Measurements from ENCODE around the gene BUB1B. TPM values are rescaled to one million over a fixed set of nuclear protein-coding genes. Genes with fewer than 3 reads are reported as not detected.

Gene BUB1B
- total RNA-seq, 4 donors from 2014 or later: 4.1 to 22.3 (median 7.4) TPM

- intact Hi-C loops (cut with DNase I): no loop called here
- Histone ChIP-seq H3K36me3 (peaks cover 0 to 95% (median 4%) of the 10 kb centered on the region in 3 donors), H3K27ac (no peak overlapping the region), H3K4me1 (peaks cover 0 to 22% (median 5%) of the 10 kb centered on the region in 3 donors), H3K27me3 (peaks cover 0 to 19% (median 0%) of the 10 kb centered on the region in 4 donors), H3K4me3 (no peak overlapping the region), H3K9me3 (no peaks in the 10 kb centered on the region)
- WGBS, 2 donors: 70 to 100% methylated on average over 2 to 4 of the region's 7 CpGs
- no peak for TF ChIP-seq POLR2A (IDR thresholded peaks at IDR 0.05)
- no peak for TF ChIP-seq CTCF (IDR thresholded peaks at IDR 0.05)
- no peak for DNase-seq
These were observed 98.2 kb downstream of the BUB1B start for GRCh38 chr15:40259021-40259420.

DNA sequence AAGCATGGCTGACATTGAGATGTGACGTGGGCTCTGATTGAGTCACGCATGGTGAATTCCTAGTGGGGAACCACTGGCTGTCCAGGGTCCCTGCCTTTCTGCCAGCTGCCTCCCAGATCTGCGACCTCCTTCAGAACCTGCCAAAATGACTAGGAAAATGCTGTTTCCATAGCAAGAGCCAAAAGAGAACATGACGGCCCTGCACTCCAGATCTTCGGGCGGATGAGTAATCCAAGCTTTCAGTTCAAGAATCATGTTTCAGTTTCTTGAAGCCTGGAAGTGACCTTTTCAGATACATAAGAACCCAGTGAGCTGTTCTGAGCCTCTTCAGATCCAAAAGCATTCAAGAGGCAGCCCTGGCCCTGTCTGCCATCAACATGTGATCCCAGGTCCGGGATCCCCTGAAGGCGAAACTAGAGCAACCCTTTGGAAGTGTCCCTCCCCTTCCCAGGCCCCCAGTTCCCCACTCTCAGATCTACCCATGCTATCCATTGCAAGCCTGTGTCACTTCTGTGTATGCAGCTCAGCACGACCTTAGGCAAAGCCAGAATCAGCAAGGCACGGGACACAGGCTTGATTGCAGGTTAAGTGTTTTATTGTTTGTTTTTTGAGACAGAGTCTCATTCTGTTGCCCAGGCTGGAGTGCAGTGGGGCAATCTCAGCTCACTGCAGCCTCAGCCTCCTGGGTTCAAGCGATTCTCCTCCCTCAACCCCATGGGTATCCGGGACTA, 102.3 kb downstream of the BUB1B start:
- peaks cover 0 to 4% (median 0%) of the 10 kb centered on the region in 4 donors for H3K27me3 ChIP-seq
- H3K36me3 ChIP-seq: peaks cover 4 to 92% (median 18%) of the 10 kb centered on the region in 3 donors
- no peak for DNase-seq
- WGBS, 2 donors: 61 to 77% methylated on average over 6 to 9 of the region's 12 CpGs
- intact Hi-C loops (cut with DNase I): no loop called here
- peak overlapping the region in 1 of 4 donors; percentile 68 for H3K27ac ChIP-seq
- H3K9me3 ChIP-seq: no peaks in the 10 kb centered on the region
- no peak for TF ChIP-seq CTCF (IDR thresholded peaks at IDR 0.05)
- TF ChIP-seq POLR2A (IDR thresholded peaks at IDR 0.05): no peak
- no peak overlapping the region for H3K4me3 ChIP-seq
- H3K4me1 ChIP-seq: peaks cover 9 to 17% (median 16%) of the 10 kb centered on the region in 3 donors

- WGBS, 2 donors: 74 to 80% methylated on average over 6 to 16 of the region's 16 CpGs
These were observed 103.7 kb downstream of the BUB1B start for GRCh38 chr15:40264321-40265153.

DNA sequence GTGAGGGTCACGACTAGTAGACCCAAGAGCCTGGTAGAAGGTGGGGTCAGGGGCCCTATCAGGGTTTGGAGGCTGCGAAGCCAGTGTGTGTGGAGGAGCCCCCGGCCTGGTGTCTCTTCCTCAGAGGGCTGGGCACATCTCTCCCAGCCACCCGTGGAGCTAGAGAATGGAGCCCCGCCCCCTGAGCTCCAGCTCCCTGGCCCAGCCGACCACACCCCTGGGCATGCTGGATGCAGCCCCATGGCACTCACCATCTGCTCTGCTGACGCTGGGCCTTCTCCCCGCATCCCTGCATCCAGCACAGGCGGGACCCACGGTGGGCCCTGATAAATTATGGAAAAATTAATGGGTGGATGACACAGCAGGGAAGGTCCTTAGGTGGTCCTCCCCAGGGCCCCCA, 104.5 kb downstream of the BUB1B start:
- 80 to 86% methylated on average over 2 to 9 of the region's 10 CpGs for WGBS, 2 donors
- H3K27me3 ChIP-seq: no peaks in the 10 kb centered on the region
- H3K4me1 ChIP-seq: peaks cover 9 to 17% (median 16%) of the 10 kb centered on the region in 3 donors
- H3K9me3 ChIP-seq: no peaks in the 10 kb centered on the region
- no peak for DNase-seq
- H3K27ac ChIP-seq: no peak overlapping the region
- peaks cover 4 to 95% (median 21%) of the 10 kb centered on the region in 3 donors for H3K36me3 ChIP-seq
- H3K4me3 ChIP-seq: no peak overlapping the region
- TF ChIP-seq POLR2A (IDR thresholded peaks at IDR 0.05) (no peak), CTCF (IDR thresholded peaks at IDR 0.05) (no peak)
- intact Hi-C loops (cut with DNase I): no loop called here

More at GRCh38 chr15:40264321-40265153, 103.7 kb downstream of the BUB1B start:
- Histone ChIP-seq H3K36me3 (peaks cover 4 to 92% (median 21%) of the 10 kb centered on the region in 3 donors), H3K4me3 (no peak overlapping the region), H3K4me1 (peaks cover 9 to 17% (median 16%) of the 10 kb centered on the region in 3 donors), H3K27me3 (no peaks in the 10 kb centered on the region), H3K9me3 (no peaks in the 10 kb centered on the region), H3K27ac (no peak overlapping the region)
- DNase-seq: no peak
- TF ChIP-seq CTCF (IDR thresholded peaks at IDR 0.05) (no peak), POLR2A (IDR thresholded peaks at IDR 0.05) (no peak)
- intact Hi-C loops (cut with DNase I): no loop called here

- TF ChIP-seq CTCF (IDR thresholded peaks at IDR 0.05) (no peak), POLR2A (IDR thresholded peaks at IDR 0.05) (no peak)
- H3K4me1 ChIP-seq: peaks cover 9 to 17% (median 16%) of the 10 kb centered on the region in 3 donors
- intact Hi-C loops (cut with DNase I): no loop called here
- no peak overlapping the region for H3K4me3 ChIP-seq
- H3K9me3 ChIP-seq: no peaks in the 10 kb centered on the region
- no peaks in the 10 kb centered on the region for H3K27me3 ChIP-seq
- peak overlapping the region in 2 of 4 donors; percentile 67 to 73 for H3K27ac ChIP-seq
- no peak for DNase-seq
- 90 to 97% methylated on average over 5 to 6 of the region's 20 CpGs for WGBS, 2 donors
- H3K36me3 ChIP-seq: peaks cover 4 to 97% (median 21%) of the 10 kb centered on the region in 3 donors
These were observed 105.0 kb downstream of the BUB1B start for GRCh38 chr15:40265875-40266274.
